ENCODE measurements around the gene PRX. TPM values are rescaled to one million over a fixed set of nuclear protein-coding genes. Genes with fewer than 3 reads are reported as not detected.

The PRX gene
- polyA plus RNA-seq, 3 donors from 2014 or later, result 0.62 to 13.0 (median 1.2) TPM

DNA sequence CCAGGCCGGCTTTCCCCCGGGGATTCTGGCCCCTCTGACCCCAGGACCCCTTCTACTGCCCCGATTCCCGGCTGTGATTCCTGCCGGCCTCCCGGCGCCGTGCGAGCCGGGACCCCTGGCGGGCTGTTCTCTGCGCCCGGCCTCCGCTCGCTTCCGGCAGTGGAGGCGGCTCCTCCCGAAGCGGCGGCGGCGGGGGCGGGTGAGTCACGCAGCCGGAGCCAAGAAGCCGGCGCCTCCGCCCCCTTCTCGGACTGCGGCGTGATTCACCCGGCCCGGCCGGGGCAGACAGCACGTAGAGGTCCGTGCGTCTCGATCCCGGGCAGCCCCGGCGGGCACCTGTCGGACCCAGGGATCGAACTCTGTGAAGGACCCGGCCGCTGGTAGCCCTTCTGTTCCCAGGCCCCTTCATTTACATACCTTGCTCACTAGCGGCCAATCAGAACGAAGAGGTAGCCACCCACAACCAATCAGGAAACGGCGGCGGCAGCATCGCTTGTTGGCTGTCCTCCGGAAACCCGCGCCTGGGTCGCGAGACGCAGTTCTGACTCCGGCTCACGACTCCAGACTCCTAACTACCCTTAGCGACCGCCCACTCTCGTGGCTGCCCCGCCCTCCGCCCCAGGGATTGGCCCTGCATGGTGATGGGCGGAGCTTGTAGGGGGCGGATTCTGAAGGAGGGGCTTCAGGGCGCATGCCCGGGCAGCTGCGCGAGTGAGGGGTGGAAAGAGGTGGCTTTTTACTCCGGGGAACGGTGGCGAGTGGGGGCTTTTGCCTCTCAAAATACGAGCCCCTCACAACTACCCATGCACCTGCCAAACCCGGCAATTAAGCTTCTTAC, 12.5 kb upstream of the PRX start, which contains the start of gene SERTAD1:
Gene SERTAD1, minus strand, starts transcription at position 543 of the 838 bp plus-strand sequence. CDS start 2,446 bp downstream, outside the sequence.
- peaks cover 9 to 21% (median 16%) of the 10 kb centered on the region in 3 donors for H3K27me3 Mint-ChIP-seq (ENCODE audit: low read depth in 3 of 3)
- H3K4me3 Mint-ChIP-seq, result peak within 1 kb of the TSS; percentile 93 to 94 (median 94)
- H3K36me3 Mint-ChIP-seq, result peaks cover 0 to 4% (median 0%) of the 10 kb centered on the region in 3 donors
- no peaks in the 10 kb centered on the region for H3K9me3 Mint-ChIP-seq
- DNase-seq, result peak; percentile 100
- peak within 1 kb of the TSS; percentile 95 to 99 (median 98) for H3K27ac Mint-ChIP-seq
- H3K4me1 Mint-ChIP-seq, result peaks cover 29 to 36% of the 10 kb centered on the region in 2 donors

DNA sequence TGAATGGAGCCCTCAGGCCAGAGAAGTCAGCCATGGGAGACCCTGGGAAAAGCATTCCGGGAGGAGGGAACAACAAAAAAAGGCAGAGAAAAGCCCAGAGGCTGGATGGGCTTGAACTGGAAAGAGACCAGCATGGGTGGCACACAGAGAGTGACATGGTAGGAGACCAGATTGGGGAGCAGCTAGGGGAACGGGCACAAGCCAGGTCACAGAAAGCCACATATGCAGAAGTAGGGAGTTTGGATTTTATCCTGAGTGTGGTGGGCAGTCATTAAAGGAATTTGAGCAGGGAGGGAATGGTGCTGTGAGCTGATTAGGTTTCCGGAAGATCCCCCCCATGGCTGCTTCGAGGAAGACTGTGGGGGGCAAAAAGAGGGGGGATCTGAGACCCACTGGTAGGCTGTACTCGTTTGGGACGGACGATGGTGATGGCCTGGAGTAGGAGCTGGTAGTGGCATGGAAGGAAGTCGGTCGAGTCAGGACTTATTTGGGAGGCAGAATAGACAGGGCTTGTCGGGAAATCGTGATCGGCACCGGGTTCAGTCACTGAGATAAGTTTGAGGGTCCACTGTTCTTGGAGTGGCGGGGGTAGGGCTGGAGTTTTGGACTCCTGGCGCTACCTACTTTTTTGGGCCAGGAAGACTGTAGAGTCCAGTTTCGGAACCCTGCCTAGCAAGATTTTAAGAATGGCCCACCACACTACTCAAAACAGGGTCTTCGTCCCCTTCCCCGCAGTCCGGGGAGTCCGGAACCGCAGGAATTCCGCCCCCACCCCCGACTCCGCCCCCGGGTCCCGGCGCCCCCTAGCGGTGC, 11.7 kb upstream of the PRX start:
- Mint-ChIP-seq H3K27me3 (ENCODE audit: low read depth in 3 of 3) (peaks cover 9 to 21% (median 19%) of the 10 kb centered on the region in 3 donors), H3K36me3 (peaks cover 0 to 4% (median 0%) of the 10 kb centered on the region in 3 donors), H3K9me3 (no peaks in the 10 kb centered on the region), H3K27ac (peak overlapping the region; percentile 95 to 99 (median 98)), H3K4me1 (peaks cover 32 to 41% of the 10 kb centered on the region in 2 donors), H3K4me3 (peak overlapping the region; percentile 93 to 94 (median 94))
- no peak for DNase-seq

DNA sequence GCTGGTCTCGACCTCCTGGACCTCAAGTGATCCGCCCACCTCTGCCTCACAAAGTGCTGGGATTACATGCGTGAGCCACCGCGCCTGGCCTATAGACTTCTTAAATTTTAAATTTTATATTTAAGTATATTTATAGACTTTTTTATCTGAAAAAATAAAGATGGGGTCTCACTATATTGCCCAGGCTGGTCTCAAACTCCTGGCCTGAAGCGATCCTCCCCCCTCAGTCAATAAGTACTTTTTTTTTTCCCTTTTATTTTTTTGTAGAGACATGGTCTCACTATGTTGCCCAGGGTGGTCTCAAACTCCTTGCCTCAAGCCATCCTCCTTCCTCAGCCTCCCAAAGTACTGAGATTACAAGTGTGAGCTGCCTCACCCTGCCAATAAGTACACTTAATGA, 10.8 kb upstream of the PRX start:
- H3K36me3 Mint-ChIP-seq, result peaks cover 0 to 4% (median 0%) of the 10 kb centered on the region in 3 donors
- H3K27ac Mint-ChIP-seq, result peak overlapping the region in 5 of 6 donors; percentile 51 to 98 (median 77)
- DNase-seq, result no peak
- peak overlapping the region in 3 of 5 donors; percentile 8 to 94 (median 94) for H3K4me3 Mint-ChIP-seq
- peaks cover 40 to 50% of the 10 kb centered on the region in 2 donors for H3K4me1 Mint-ChIP-seq
- H3K9me3 Mint-ChIP-seq, result no peaks in the 10 kb centered on the region
- peaks cover 9 to 21% (median 19%) of the 10 kb centered on the region in 3 donors for H3K27me3 Mint-ChIP-seq (ENCODE audit: low read depth in 3 of 3)

GRCh38 chr19:40422748-40423566, 9.8 kb upstream of the PRX start:
- no peaks in the 10 kb centered on the region for H3K9me3 Mint-ChIP-seq
- peak overlapping the region; percentile 48 to 86 (median 68) for H3K4me3 Mint-ChIP-seq
- H3K27ac Mint-ChIP-seq, result peak overlapping the region in 4 of 6 donors; percentile 61 to 98 (median 90)
- peaks cover 9 to 23% (median 19%) of the 10 kb centered on the region in 3 donors for H3K27me3 Mint-ChIP-seq (ENCODE audit: low read depth in 3 of 3)
- peaks cover 0 to 4% (median 0%) of the 10 kb centered on the region in 3 donors for H3K36me3 Mint-ChIP-seq
- peaks cover 46 to 58% of the 10 kb centered on the region in 2 donors for H3K4me1 Mint-ChIP-seq
- no peak for DNase-seq

- peaks cover 9 to 23% (median 19%) of the 10 kb centered on the region in 3 donors for H3K27me3 Mint-ChIP-seq (ENCODE audit: low read depth in 3 of 3)
- H3K27ac Mint-ChIP-seq, result peak overlapping the region; percentile 34 to 97 (median 76)
- H3K4me1 Mint-ChIP-seq, result peaks cover 52 to 66% of the 10 kb centered on the region in 2 donors
- H3K9me3 Mint-ChIP-seq, result no peaks in the 10 kb centered on the region
- H3K36me3 Mint-ChIP-seq, result peaks cover 0 to 4% (median 0%) of the 10 kb centered on the region in 3 donors
- no peak for DNase-seq
- H3K4me3 Mint-ChIP-seq, result peak overlapping the region; percentile 48 to 87 (median 83)
Measured at GRCh38 chr19:40421993-40422747, 9.0 kb upstream of the PRX start.

GRCh38 chr19:40420766-40421765, 7.9 kb upstream of the PRX start:
- Mint-ChIP-seq H3K36me3 (peaks cover 0 to 4% (median 0%) of the 10 kb centered on the region in 3 donors), H3K9me3 (no peaks in the 10 kb centered on the region), H3K27ac (peak overlapping the region; percentile 87 to 97 (median 93)), H3K4me3 (peak overlapping the region; percentile 82 to 89 (median 86)), H3K4me1 (peaks cover 57 to 69% of the 10 kb centered on the region in 2 donors), H3K27me3 (ENCODE audit: low read depth in 3 of 3) (peaks cover 9 to 23% (median 22%) of the 10 kb centered on the region in 3 donors)
- peak; percentile 76 to 81 (median 80) for DNase-seq

GRCh38 chr19:40420451-40420765, 7.2 kb upstream of the PRX start:
- H3K4me1 Mint-ChIP-seq, result peaks cover 58 to 69% of the 10 kb centered on the region in 2 donors
- DNase-seq, result no peak
- H3K27ac Mint-ChIP-seq, result peak overlapping the region; percentile 87 to 97 (median 92)
- H3K36me3 Mint-ChIP-seq, result peaks cover 0 to 4% (median 0%) of the 10 kb centered on the region in 3 donors
- H3K9me3 Mint-ChIP-seq, result no peaks in the 10 kb centered on the region
- peak overlapping the region; percentile 82 to 89 (median 86) for H3K4me3 Mint-ChIP-seq
- peaks cover 4 to 19% (median 16%) of the 10 kb centered on the region in 3 donors for H3K27me3 Mint-ChIP-seq (ENCODE audit: low read depth in 3 of 3)

DNA sequence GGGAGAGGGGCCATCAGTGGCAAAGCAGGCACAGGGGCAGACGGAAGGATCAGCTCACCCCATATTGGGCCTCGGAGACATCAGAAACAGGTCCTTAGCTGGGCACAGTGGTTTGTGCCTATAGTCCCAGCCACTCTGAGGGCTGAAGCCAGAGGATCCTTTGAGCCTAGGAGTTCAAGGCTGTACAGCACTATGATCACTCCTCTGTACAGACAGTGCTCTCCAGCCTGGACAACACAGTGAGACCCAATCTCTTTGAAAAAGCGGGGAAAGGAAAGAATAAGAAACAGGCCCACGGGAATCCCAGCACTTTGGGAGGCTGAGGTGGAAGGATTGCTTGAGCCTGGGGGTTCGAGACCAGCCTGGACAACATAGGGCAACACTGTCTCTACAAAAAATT, 6.6 kb upstream of the PRX start:
- peak overlapping the region; percentile 72 to 83 (median 78) for H3K4me3 Mint-ChIP-seq
- H3K9me3 Mint-ChIP-seq, result no peaks in the 10 kb centered on the region
- DNase-seq, result no peak
- peaks cover 59 to 67% of the 10 kb centered on the region in 2 donors for H3K4me1 Mint-ChIP-seq
- peak overlapping the region; percentile 49 to 97 (median 72) for H3K27ac Mint-ChIP-seq
- H3K27me3 Mint-ChIP-seq (ENCODE audit: low read depth in 3 of 3), result peaks cover 1 to 15% (median 14%) of the 10 kb centered on the region in 3 donors
- peaks cover 0 to 4% (median 0%) of the 10 kb centered on the region in 3 donors for H3K36me3 Mint-ChIP-seq

DNA sequence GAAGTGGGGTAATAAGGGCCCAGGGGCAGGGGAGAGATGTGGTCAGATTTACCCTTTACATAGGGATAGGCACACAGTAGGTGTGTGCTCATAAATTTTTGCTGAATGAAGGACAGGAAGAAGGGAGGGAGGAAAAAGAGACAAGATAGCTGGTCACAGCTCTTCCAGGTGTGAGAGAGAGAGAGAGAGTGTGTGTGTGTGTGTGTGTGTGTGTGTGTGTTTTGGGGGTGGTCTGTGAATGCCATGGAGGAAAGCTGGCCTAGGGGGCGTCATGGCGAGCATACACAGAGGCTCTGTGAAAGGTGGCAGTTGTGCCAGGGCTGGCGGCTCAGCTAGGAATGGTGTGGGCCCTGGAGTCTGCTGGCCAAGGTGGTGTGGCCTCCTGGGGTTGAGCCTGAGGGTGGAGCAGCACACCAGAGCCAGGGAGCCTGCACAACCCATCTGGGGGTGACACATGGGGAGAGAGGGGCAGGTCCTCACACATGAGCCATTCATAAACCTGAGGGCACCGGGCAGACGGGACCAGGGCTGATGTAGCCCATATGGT, 6.0 kb upstream of the PRX start:
- Mint-ChIP-seq H3K9me3 (no peaks in the 10 kb centered on the region), H3K4me1 (peaks cover 57 to 64% of the 10 kb centered on the region in 2 donors), H3K27ac (peak overlapping the region; percentile 67 to 97 (median 72)), H3K36me3 (peaks cover 0 to 4% (median 0%) of the 10 kb centered on the region in 3 donors), H3K27me3 (ENCODE audit: low read depth in 3 of 3) (peaks cover 0 to 10% (median 10%) of the 10 kb centered on the region in 3 donors), H3K4me3 (peak overlapping the region; percentile 2 to 85 (median 72))
- DNase-seq, result no peak

DNA sequence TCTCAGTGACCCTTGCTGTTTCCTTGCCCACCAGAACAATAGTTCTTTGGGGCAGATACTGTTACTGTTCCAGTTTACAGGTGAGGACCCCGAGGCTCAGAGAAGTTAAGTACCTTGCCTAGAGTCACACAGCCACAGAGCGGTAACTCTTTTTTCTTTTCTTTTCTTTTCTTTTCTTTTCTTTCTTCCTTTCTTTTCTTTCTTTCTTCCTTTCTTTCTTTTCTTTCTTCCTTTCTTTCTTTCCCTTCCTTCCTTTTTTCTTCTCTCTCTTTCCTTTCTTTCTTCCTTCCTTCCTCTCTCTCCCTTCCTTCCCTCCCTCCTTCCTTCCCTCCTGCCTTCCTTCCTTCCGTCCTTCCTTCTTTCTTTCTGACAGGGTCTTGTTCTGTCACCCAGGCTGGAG, 4.9 kb upstream of the PRX start:
- DNase-seq, result no peak
- H3K9me3 Mint-ChIP-seq, result no peaks in the 10 kb centered on the region
- peaks cover 66 to 72% of the 10 kb centered on the region in 2 donors for H3K4me1 Mint-ChIP-seq
- H3K27ac Mint-ChIP-seq, result peak overlapping the region; percentile 51 to 97 (median 88)
- peak overlapping the region in 3 of 5 donors; percentile 21 to 85 (median 71) for H3K4me3 Mint-ChIP-seq
- peaks cover 0 to 10% (median 9%) of the 10 kb centered on the region in 3 donors for H3K27me3 Mint-ChIP-seq (ENCODE audit: low read depth in 3 of 3)
- peaks cover 0 to 4% (median 0%) of the 10 kb centered on the region in 3 donors for H3K36me3 Mint-ChIP-seq

- Mint-ChIP-seq H3K27me3 (ENCODE audit: low read depth in 3 of 3) (peaks cover 0 to 10% (median 9%) of the 10 kb centered on the region in 3 donors), H3K36me3 (peaks cover 0 to 4% (median 0%) of the 10 kb centered on the region in 3 donors), H3K27ac (peak overlapping the region in 5 of 6 donors; percentile 85 to 97 (median 89)), H3K9me3 (no peaks in the 10 kb centered on the region), H3K4me1 (peaks cover 68 to 74% of the 10 kb centered on the region in 2 donors), H3K4me3 (peak overlapping the region in 4 of 5 donors; percentile 56 to 85 (median 68))
- no peak for DNase-seq
Measured at GRCh38 chr19:40417643-40417981, 4.4 kb upstream of the PRX start.

All from immature natural killer cell (primary cell).